CD4-positive, alpha-beta T cell treated with Interleukin-12 subunit alpha and Interleukin-12 subunit beta, for 1 hour (primary cell): ENCODE measurements around the gene ELK4.

ENCODE experiments used
- DNase-seq: peaks from one replicate; pipeline ENCODE4 v3.0.0-alpha.2; 2020

ELK4 gene

GRCh38 chr1:205631768-205632668 lies at the start of gene ELK4:
ELK4 (minus strand) TSS chr1:205632011; CDS start chr1:205623882, 8,129 bp downstream.
- peak; percentile 99 for DNase-seq

GRCh38 chr1:205681364-205681763 lies 49.6 kb upstream of the ELK4 start:
- DNase-seq = no peak

GRCh38 chr1:205680073-205680851 lies 48.5 kb upstream of the ELK4 start, which contains the start of gene SLC45A3:
SLC45A3 (minus strand) TSS chr1:205680509; CDS start chr1:205664656, 15,853 bp downstream.
- peak; percentile 21 for DNase-seq

GRCh38 chr1:205678286-205679111 lies 46.7 kb upstream of the ELK4 start:
- no peak for DNase-seq

- DNase-seq = no peak
These were observed 45.4 kb upstream of the ELK4 start for GRCh38 chr1:205677167-205677566.

GRCh38 chr1:205676597-205676996 lies 44.8 kb upstream of the ELK4 start:
- DNase-seq = no peak

GRCh38 chr1:205676002-205676401 lies 44.2 kb upstream of the ELK4 start:
- DNase-seq = no peak

GRCh38 chr1:205675247-205675646 lies 43.4 kb upstream of the ELK4 start:
- DNase-seq = no peak

- DNase-seq = no peak
These were observed 41.2 kb upstream of the ELK4 start for GRCh38 chr1:205672970-205673369.

- no peak for DNase-seq
These were observed 40.6 kb upstream of the ELK4 start for GRCh38 chr1:205672395-205672889.

- DNase-seq = no peak
These were observed 39.0 kb upstream of the ELK4 start for GRCh38 chr1:205670611-205671430.

- no peak for DNase-seq
These were observed 38.3 kb upstream of the ELK4 start for GRCh38 chr1:205670150-205670446.

- DNase-seq = no peak
These were observed 37.7 kb upstream of the ELK4 start for GRCh38 chr1:205669341-205670149.

GRCh38 chr1:205668951-205669340 lies 37.1 kb upstream of the ELK4 start:
- no peak for DNase-seq

GRCh38 chr1:205667909-205668643 lies 36.3 kb upstream of the ELK4 start:
- DNase-seq = no peak

GRCh38 chr1:205666372-205667166 lies 34.8 kb upstream of the ELK4 start:
- DNase-seq = no peak

GRCh38 chr1:205665201-205666045 lies 33.6 kb upstream of the ELK4 start:
- DNase-seq = no peak

GRCh38 chr1:205664399-205665017 lies 32.7 kb upstream of the ELK4 start:
- no peak for DNase-seq
